GM21619 (cell line): ENCODE measurements around the gene PSAPL1.
"Not testable (repeated sequence)": the region's sequence is repeated elsewhere in the genome, so short reads cannot be mapped to it uniquely, and the experiment has no call there.

ENCODE experiments used
- ATAC-seq: cut with Tn5 transposase; IDR thresholded peaks from one replicate; pipeline ENCODE4 v1.9.1; 2021; ENCODE audit not compliant: unreplicated experiment

Gene PSAPL1

GRCh38 chr4:7458477-7458876 is 23.7 kb upstream of the PSAPL1 start:
- ATAC-seq: no peak

DNA sequence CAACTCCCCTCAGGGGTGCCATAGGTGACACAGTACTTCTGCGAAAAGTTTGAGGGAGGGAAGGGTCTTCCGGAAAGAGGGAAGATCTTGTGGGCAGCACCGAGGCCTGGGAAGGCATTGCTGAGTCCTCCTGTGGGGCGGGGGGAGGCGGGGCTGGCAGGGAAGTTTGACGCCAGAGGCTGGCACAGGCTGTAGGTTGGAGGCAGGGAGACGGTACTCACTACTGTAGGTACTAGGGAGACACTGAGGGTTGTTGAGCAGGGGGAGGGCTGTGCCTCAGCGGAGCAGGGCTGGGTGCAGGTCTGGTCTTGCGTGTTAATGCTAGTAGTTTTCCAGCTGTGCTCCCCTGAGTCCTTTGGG is 23.3 kb upstream of the PSAPL1 start:
- ATAC-seq: no peak

DNA sequence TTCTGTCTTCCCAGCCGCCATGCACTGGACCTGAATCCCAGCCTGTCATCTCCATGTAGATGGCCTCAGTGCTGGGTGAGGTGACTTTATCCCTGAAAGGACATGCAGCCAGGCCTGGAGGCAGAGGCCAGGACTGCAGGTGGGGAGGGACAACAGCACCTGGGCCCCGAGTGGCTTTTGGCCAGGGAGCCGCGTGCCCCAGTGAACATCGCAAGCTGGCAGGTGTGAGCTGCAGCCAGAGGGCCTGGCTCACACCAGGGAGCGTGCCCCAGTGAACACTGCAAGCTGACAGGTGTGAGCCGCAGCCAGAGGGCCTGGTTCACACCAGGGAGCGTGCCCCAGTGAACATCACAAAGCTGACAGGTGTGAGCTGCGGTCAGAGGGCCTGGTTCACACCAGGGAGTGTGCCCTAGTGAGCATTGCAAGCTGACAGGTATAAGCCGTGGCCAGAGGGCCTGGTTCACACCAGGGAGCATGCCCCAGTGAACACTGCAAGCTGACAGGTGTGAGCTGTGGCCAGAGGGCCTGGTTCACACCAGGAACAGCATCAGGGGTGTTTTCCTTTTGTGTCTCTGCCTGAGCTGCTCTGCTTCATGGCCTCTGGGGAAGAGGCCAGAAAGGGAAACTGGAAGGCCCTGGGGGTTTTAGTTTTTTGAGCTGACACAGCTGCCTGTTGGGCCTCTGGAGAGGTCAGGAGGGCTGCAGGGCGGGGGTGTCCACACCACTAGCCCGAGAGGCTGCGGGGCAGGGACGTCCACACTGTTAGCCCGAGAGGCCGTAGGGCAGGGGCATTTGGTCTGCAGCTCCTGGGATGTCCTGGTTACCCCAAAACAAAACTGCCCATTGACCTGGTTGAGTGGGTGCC is 22.7 kb upstream of the PSAPL1 start:
- ATAC-seq: no peak

GRCh38 chr4:7452802-7453201 is 18.1 kb upstream of the PSAPL1 start:
- ATAC-seq: not testable (repeated sequence)

DNA sequence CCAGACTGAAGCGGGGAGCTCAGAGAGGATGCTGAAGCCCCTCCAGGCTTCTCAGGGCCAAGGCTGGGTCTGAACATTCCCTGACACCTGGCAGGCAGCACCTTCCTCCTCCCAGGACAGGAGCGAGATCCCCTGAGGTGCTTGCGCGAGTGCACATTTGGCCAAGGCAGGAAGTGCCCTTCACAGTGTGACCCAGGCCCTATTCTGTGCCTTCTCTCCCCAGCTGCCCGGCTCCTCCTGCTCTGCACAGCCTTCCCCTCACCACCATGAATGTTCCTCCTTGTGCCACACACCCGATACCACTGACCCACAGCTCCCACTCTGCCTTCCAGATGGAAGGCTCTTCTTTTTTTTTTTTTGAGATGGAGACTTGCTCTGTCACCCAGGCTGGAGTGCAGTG is 17.1 kb upstream of the PSAPL1 start:
- no peak for ATAC-seq

DNA sequence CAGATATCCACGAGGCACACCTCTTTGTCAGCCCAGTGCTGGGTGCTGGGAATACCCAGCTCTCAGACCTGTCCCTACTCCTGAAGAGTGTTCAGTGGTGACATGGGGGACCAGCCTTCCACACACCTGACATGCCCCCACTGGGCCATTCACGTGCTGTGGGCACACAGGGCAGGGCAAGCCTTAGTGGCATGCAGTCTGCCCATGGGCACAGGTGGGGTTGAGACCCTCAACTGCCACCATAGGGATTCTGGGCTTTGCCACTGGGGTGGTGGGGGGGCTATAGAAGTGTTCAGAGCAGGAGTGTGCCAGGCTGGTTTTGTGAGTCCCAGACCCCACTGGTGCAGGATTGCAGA is 16.7 kb upstream of the PSAPL1 start:
- ATAC-seq: no peak

- no peak for ATAC-seq
These were observed 16.2 kb upstream of the PSAPL1 start for GRCh38 chr4:7450775-7451433.

- no peak for ATAC-seq
These were observed 13.3 kb upstream of the PSAPL1 start for GRCh38 chr4:7448036-7448435.

DNA sequence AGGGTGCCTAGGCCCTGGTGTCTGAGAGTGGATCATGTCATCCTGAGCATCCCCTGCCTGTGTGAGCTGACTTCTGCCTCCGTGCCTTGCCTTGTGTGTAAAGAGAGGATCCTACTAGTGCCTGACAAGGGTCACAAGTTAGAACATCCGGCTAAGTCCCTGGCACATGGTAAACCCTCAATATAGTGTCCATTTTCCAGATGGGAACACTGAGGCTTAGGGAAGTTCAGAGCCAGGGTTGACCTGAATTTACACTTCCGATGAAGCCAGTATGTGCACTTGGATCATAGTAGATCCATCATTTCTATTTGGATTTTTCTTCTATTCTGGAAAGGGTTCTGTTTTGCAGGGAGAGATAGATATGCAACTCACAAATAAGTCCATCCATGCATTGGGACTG is 12.5 kb upstream of the PSAPL1 start:
- ATAC-seq: no peak

GRCh38 chr4:7444731-7445130 is 10.0 kb upstream of the PSAPL1 start:
- no peak for ATAC-seq

DNA sequence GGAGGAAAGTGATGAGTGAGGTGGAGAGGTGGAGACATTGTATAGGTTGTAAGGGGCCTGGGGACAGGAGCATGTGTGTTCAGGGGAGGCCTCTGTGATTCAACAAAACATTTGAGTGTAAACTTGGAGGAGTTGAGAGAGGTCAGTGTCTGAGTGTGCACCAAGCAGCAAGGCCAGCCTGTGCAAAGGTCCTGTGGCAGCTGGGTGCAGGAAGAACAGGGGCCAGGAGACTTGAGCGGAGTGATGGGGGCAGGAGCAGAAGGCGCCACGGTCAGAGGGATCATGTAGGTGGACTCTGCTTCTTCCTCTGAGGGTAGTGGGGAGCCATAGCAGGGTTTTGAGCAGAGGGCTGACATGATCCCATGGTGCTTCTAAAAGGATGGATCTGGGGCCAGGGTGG is 9.6 kb upstream of the PSAPL1 start:
- no peak for ATAC-seq

DNA sequence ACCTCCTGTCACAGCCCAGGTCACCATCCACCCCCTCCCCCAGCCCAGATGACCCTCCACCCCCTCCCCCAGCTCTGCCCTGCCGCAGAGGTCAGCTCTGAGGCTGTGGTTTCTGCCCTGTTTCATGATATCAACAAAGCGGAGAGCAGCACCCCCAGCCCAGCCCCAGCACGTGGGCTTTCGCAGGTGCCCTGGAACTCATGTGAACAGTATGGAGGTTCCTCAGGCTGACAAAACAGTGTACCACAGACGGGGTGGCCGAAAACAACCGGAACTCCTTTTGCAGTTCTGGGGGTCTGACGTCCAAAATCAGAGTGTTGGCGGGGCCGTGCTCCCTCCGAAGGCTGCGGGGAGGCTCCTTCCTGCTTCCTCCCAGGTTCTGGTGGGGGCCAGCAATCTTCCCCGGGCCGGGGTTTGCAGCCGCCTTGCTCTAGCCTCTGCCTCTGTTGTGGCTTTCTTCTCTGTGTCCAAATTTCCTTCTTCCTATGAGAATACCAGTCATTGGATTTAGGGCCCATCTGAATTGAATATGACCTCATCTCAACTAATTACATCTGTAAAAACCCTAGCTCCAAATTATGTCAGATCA is 7.9 kb upstream of the PSAPL1 start:
- ATAC-seq: no peak

DNA sequence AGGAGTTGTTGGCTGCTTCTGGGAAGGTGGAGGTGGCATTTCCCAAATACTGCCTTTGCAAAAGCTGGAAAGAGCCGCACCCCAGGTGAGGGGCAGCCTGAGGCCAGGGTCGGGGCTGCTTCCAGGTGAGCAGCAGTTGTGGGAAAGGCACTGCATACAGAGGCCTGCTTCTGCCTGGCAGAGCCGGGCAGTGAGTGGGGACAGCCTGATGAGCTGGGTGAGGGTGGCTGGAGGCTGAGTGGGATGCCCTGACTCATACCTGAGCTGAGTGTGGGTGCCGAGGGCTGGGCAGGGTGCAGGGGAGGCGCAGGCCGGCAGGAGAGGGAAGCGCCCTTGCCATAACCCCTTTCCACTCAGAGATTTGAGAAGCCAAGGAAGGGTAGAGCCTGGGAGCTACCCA is 6.5 kb upstream of the PSAPL1 start:
- no peak for ATAC-seq

- no peak for ATAC-seq
These were observed 5.0 kb upstream of the PSAPL1 start for GRCh38 chr4:7439699-7440098.

GRCh38 chr4:7436256-7436655 is 1.5 kb upstream of the PSAPL1 start:
- no peak for ATAC-seq

GRCh38 chr4:7435471-7436061 is 836 bp upstream of the PSAPL1 start:
- ATAC-seq: no peak

DNA sequence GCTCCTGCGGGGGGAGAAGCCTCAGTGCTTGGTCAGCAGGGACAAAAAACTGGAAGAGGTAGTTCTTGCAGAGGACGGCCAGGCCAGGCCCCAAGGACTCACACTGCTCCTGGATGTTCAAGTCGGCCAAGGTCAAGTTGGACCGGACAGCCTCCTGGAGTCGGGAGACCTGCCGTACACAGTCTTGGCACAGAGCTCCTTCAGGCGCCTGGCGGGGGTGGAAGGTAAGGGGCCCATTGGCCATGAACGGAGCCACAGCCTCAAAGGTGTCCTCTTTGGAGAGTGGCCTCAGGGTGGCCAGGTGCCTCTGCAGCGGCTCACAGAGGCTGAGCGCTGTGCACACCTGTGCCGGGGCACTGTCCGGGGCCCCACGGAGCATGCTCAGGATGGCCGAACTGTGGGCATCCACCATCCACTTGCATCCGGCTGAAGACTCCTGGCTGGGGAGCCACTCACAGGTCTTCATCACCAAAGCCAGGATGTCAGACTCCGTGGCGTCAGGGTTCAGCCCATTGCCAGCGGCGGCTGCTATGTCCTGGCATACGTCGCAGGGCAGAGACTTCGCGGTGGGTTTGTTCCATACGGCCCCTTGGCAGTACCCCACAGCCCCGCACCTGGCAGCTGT is 477 bp downstream of the PSAPL1 start:
- ATAC-seq: no peak

GRCh38 chr4:7433376-7434140 is 1.2 kb downstream of the PSAPL1 start:
- ATAC-seq: no peak

DNA sequence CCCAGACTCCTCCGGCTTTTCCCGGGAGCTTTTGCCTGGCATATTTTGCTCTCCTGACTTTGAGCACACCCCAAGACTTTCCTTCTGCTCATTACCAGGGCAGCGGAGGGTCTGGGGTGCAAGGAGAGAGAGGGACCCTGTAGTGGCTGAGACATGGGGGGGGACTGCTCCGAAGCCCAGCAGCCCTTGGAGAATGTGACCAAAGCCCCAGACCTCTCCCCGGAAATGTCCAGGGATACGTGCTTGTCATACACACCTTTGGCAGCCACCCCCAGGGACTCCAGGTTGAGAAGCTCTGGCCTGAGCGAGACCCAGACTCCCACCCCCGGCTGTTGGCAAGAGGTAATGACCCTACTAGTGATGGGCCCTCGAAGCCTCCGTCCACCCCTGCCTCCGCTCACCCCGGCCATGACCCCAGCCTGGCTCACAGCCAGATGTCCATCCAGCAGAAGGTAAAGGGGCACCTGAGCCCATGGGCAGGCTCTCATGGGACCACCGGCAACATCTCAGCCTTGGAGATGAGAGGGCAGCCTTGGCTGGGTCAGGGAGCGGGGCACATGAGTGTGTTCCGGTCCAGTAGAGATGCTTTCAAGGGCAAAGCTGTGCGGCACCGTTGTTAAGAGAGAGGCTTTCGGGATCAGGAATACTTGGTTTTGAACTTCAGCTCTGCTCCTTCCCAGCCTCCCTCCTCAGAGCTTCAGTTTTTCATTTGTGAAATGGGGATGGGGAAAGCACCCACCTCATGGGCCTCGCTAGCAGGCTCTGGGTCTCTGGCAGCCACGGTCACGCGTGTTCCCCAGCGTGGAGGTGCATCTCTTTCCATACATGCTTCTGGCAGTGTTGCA is 2.0 kb downstream of the PSAPL1 start:
- ATAC-seq: no peak
